Measurements from ENCODE around the gene ZNF516. TPM values are rescaled to one million over a fixed set of nuclear protein-coding genes. Genes with fewer than 3 reads are reported as not detected.

ZNF516 gene
- total RNA-seq, 6 experiments from 2014 or later: 34.6 to 52.2 (median 42.2) TPM

DNA sequence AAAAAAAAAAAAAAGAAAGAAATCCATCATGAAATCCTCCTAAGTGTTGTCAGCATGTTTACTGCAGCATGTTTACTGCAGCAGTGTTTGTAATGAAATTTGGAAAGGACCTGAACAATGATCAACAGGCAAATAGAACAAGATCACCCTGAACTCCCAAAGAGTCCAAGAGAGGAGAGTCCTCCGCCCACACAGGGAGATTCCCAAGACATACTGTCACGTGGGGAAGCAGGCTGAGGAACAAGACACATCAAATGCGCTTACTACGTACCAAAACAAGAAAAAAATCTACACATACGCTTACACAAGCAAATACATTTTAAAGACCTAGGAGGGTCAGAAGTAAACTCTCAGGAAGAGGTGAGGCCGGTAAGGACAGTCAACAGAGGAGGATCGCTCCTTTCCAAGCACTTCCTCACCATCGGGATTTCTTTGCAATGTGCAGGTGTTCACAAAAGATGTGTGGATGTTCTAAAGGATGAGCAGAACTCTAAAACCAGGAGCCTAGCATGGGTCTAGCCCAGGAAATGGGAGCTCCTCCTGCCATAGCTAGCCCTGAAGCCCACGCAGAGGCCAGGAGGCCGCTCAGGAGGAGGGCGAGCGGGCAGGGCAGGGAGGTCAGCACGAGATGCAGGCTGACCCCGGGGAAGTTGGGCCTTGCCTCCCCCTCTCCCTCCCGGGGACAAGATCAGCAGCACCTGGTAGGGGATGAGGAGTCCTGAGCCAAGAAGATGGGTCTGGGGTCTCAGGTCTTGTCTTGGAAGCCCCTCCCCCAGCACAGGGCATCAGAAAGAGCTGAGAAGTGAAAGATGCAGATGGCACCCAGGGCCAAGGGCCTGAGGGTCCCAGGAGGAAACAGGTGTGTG lies 66.4 kb downstream of the ZNF516 start:
- Mint-ChIP-seq H3K27me3 (ENCODE audit: insufficient read depth) (no peaks in the 10 kb centered on the region; the same call in none of the 2 replicates), H3K36me3 (ENCODE audit: low read depth) (peaks cover 18% of the 10 kb centered on the region), H3K27ac (no peak overlapping the region), H3K9me3 (no peaks in the 10 kb centered on the region), H3K4me1 (ENCODE audit: low read depth) (peaks cover 64% of the 10 kb centered on the region), H3K4me3 (no peak overlapping the region)
- TF ChIP-seq, protein P1, sequence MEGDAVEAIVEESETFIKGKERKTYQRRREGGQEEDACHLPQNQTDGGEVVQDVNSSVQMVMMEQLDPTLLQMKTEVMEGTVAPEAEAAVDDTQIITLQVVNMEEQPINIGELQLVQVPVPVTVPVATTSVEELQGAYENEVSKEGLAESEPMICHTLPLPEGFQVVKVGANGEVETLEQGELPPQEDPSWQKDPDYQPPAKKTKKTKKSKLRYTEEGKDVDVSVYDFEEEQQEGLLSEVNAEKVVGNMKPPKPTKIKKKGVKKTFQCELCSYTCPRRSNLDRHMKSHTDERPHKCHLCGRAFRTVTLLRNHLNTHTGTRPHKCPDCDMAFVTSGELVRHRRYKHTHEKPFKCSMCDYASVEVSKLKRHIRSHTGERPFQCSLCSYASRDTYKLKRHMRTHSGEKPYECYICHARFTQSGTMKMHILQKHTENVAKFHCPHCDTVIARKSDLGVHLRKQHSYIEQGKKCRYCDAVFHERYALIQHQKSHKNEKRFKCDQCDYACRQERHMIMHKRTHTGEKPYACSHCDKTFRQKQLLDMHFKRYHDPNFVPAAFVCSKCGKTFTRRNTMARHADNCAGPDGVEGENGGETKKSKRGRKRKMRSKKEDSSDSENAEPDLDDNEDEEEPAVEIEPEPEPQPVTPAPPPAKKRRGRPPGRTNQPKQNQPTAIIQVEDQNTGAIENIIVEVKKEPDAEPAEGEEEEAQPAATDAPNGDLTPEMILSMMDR (IDR thresholded peaks at IDR 0.05): no peak
- peak; percentile 8 for DNase-seq

DNA sequence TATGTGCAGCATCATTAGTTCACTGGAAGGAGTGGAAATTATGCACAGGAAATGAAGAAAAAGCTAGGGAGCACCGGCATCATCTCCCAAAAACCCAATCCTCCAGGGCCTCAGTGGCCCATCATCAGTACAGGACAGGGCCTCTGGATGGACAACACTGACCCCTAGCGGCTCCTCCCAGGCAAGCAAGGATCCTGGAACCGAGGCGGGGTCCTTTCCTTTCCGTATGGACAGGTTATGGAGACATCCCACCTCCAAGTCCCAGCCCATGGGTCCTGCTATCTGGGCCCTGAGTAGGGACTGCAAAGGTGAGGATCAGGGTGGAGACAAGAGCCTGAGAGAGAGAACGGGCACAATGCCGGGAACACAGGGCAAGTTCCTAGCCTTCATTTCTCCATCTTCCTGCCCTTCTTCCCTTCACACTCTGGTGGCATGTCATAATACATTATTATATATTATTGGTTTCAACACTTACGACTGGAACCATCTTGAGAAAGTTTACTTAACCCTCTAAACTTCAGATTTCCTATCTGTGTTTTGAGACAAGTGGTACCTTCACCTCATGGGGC lies 68.2 kb downstream of the ZNF516 start:
- H3K36me3 Mint-ChIP-seq (ENCODE audit: low read depth): 0 out of 2 replicates have a peak, but pooled peaks cover 3% of the 10 kb centered on the region
- TF ChIP-seq, protein P1 (IDR thresholded peaks at IDR 0.05): peak; percentile 92
- H3K4me1 Mint-ChIP-seq (ENCODE audit: low read depth): peaks cover 71% of the 10 kb centered on the region
- no peak overlapping the region for H3K4me3 Mint-ChIP-seq
- H3K27ac Mint-ChIP-seq: no peak overlapping the region
- no peaks in the 10 kb centered on the region; the same call in 1 of the 2 replicates for H3K27me3 Mint-ChIP-seq (ENCODE audit: insufficient read depth)
- DNase-seq: peak; percentile 21
- H3K9me3 Mint-ChIP-seq: no peaks in the 10 kb centered on the region

DNA sequence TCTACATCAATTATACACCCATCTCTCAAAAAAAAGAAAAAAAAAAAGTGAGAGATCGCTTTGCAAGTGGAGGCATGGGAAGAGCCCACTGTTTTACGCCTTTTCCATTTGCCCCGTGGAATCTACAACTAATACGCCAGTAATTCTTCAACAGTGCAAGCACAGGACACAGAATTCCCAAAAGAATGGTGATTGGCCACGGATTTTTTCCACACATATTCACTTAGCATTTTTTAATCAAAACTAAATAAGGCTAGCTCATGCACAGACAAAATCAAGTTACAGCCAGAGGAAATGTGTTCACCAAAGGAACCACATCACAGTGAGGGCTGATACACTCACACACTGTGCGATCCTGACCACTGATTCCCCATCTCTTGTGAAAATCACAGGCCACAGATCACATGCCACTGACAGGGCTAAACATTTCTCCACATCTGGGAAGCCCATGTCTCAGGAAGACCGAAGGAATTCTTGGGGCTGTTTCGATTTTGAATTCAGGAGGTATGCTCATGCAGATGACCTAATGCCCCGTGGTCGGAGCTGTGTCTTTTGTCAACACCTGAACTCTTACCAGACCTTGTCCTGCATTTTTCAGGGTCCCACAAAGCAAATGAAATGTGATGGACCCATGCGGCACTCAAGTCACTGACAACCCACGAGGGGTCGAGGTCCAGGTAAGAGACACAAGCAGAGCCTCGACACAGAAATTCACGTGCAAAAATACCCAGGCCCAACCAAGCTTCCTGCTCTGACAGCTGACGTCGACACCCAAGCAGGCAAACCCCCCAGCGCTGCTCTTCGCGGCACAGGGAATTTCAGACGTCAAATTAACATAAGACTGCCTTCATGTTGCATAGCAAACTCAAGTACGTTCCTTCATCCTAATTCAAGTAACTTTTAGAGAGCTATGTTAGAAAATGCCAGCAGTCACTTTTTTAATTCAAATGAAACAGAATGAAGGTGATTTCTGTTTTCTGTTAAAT lies 69.6 kb downstream of the ZNF516 start:
- Mint-ChIP-seq H3K36me3 (ENCODE audit: low read depth) (no peaks in the 10 kb centered on the region), H3K27ac (peak overlapping the region; percentile 54; the same call in 1 of the 2 replicates), H3K4me1 (ENCODE audit: low read depth) (peaks cover 73% of the 10 kb centered on the region), H3K4me3 (peak overlapping the region; percentile 40; the same call in 1 of the 2 replicates), H3K9me3 (no peaks in the 10 kb centered on the region), H3K27me3 (ENCODE audit: insufficient read depth) (no peaks in the 10 kb centered on the region; the same call in 1 of the 2 replicates)
- peak; percentile 62 for DNase-seq
- TF ChIP-seq, protein P1 (IDR thresholded peaks at IDR 0.05): no peak

DNA sequence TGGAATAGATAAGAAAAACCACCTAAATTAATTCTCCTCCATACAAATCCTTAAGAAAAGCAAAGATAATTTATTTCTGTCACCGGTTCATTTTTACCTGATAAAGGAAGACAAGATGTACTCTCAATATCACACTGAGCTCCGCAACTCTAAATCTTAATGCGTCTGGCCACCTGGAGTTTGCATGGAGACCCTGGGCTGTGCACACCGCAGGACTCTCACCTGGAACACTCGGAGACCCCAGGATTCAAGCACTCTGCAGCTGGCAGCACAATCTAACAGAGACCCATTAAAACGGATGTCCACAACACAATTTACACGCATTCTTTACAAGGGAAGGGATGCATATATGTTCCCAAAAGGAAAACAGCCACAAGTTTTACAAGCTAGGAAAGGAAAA lies 72.2 kb downstream of the ZNF516 start:
- peaks cover 59% of the 10 kb centered on the region for H3K4me1 Mint-ChIP-seq (ENCODE audit: low read depth)
- no peak for DNase-seq
- H3K9me3 Mint-ChIP-seq: no peaks in the 10 kb centered on the region
- H3K4me3 Mint-ChIP-seq: no peak overlapping the region
- no peaks in the 10 kb centered on the region for H3K36me3 Mint-ChIP-seq (ENCODE audit: low read depth)
- H3K27ac Mint-ChIP-seq: no peak overlapping the region
- no peaks in the 10 kb centered on the region; the same call in none of the 2 replicates for H3K27me3 Mint-ChIP-seq (ENCODE audit: insufficient read depth)
- TF ChIP-seq, protein P1 (IDR thresholded peaks at IDR 0.05): no peak

DNA sequence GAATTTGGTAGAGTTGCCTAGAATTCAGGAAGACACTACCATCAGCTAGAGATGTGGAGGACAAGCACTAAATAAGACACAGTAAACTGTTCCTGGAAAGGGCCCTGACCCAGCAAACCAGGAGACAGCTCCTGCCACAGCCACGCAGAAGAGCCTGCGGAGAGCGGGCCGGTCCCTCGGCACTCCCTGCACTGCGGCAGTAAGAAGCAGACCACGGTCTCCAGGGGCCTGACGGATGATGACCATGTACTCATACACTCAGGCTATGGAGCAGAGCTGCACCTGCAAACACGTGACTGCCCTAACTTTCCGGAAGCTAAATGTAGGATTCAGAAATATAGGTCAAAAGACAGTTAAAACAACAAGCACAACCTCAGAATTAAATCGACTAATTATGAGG lies 72.9 kb downstream of the ZNF516 start:
- no peak for DNase-seq
- TF ChIP-seq, protein P1 (IDR thresholded peaks at IDR 0.05): no peak
- Mint-ChIP-seq H3K36me3 (ENCODE audit: low read depth) (no peaks in the 10 kb centered on the region), H3K4me3 (no peak overlapping the region), H3K9me3 (no peaks in the 10 kb centered on the region), H3K4me1 (ENCODE audit: low read depth) (peaks cover 60% of the 10 kb centered on the region), H3K27ac (0 out of 2 replicates have a peak overlapping the region, but pooled peaks have one; percentile 40), H3K27me3 (ENCODE audit: insufficient read depth) (no peaks in the 10 kb centered on the region; the same call in none of the 2 replicates)

Data from HFFc6 (cell line).